ENCODE results near the gene MUC2. TPM values are rescaled to one million over a fixed set of nuclear protein-coding genes. Genes with fewer than 3 reads are reported as not detected.

Gene MUC2
- total and polyA plus RNA-seq, 3 experiments from 2014 or later, result not detected

DNA sequence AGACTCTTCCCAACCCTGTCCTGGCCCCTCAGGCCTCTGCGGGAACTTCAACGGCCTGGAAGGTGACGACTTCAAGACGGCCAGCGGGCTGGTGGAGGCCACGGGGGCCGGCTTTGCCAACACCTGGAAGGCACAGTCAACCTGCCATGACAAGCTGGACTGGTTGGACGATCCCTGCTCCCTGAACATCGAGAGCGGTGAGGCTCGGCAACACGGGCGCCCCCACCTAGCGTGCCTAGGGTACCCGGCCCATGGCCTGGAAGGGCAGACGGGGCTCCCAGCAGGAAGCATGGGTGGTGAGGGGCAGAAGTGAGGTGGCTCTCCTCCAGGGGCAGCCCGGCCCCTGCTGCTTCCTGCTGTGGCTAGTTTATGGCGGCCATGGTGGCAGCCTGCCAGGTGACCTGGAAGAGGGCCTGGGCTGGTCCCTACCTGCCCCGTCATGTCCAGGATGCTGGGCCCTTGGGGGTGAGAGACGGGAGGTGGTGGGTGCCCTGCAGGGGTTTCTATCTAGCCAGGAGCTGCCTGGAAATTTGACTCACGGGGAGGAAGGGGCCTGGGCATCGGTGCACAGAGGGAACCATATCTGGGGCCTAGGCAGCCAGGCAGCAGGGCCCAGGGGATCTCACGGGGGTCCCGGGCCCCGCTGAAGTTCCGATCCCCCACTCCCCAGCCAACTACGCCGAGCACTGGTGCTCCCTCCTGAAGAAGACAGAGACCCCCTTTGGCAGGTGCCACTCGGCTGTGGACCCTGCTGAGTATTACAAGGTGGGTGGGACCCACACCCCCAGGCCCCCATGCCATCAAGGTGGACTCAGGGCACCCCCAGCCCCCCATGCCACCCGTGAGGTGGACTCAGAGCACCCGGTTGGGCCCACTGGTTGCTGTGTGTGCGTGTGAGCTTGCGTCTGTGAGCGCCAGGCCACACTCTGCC is 9.2 kb downstream of the MUC2 start:
- H3K36me3 Mint-ChIP-seq, result no peaks in the 10 kb centered on the region
- H3K9me3 ChIP-seq (ENCODE audit: low read length), result no peaks in the 10 kb centered on the region
- no peaks in the 10 kb centered on the region for H3K27me3 Mint-ChIP-seq
- no peak overlapping the region for H3K27ac ChIP-seq (ENCODE audit: low read depth, low read length)
- no peaks in the 10 kb centered on the region for H3K27me3 ChIP-seq (ENCODE audit: insufficient read depth, low read length, poor library complexity, severe bottlenecking)
- no peaks in the 10 kb centered on the region for H3K9me3 Mint-ChIP-seq
- H3K27ac Mint-ChIP-seq, result no peak overlapping the region
- no peak overlapping the region for H3K4me3 ChIP-seq (ENCODE audit: low read length)
- H3K4me3 Mint-ChIP-seq, result no peak overlapping the region
- no peaks in the 10 kb centered on the region for H3K36me3 ChIP-seq (ENCODE audit: insufficient read depth, low read length)
- CTCF ChIA-PET, result no interaction called here
- H3K4me1 Mint-ChIP-seq, result no peaks in the 10 kb centered on the region
- DNase-seq, result peak in 1 of 5 donors; percentile 29
- H3K4me1 ChIP-seq (ENCODE audit: insufficient read depth, low read length), result no peaks in the 10 kb centered on the region
- POLR2A ChIA-PET, result no interaction called here

DNA sequence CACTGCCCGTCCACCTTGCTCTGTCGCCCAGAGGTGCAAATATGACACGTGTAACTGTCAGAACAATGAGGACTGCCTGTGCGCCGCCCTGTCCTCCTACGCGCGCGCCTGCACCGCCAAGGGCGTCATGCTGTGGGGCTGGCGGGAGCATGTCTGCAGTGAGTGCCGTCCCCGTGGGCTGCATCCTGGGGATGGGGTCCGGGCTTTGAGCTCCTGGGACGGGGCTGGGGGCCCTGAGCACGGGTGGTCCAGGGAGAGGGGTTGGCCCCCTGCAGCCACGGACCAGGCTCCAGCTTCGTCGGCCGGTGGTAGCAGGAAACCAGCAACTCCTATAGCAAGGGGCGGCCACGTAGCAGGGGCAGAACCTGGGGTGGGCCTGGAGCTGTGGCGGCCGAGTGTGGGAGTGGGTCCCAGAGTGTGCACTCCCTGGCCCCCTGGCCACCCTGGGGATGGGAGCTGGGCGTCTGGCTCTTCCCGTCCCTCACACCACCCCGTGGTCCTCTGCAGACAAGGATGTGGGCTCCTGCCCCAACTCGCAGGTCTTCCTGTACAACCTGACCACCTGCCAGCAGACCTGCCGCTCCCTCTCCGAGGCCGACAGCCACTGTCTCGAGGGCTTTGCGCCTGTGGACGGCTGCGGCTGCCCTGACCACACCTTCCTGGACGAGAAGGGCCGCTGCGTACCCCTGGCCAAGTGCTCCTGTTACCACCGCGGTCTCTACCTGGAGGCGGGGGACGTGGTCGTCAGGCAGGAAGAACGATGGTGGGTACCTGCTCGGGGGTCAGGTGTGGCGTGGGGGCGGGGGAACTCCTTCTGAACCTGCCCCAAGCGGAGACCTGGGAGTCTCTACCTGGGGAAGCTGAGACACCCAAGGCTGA is 10.1 kb downstream of the MUC2 start:
- peak in 1 of 5 donors; percentile 43 for DNase-seq
- CTCF ChIA-PET, result no interaction called here
- Histone ChIP-seq H3K36me3 (ENCODE audit: insufficient read depth, low read length) (no peaks in the 10 kb centered on the region), H3K27ac (ENCODE audit: low read depth, low read length) (no peak overlapping the region), H3K4me3 (ENCODE audit: low read length) (no peak overlapping the region), H3K4me1 (ENCODE audit: insufficient read depth, low read length) (no peaks in the 10 kb centered on the region), H3K27me3 (ENCODE audit: insufficient read depth, low read length, poor library complexity, severe bottlenecking) (no peaks in the 10 kb centered on the region), H3K9me3 (ENCODE audit: low read length) (no peaks in the 10 kb centered on the region)
- no peaks in the 10 kb centered on the region for H3K9me3 Mint-ChIP-seq
- no peaks in the 10 kb centered on the region for H3K27me3 Mint-ChIP-seq
- H3K27ac Mint-ChIP-seq, result no peak overlapping the region
- no peak overlapping the region for H3K4me3 Mint-ChIP-seq
- POLR2A ChIA-PET, result no interaction called here
- H3K36me3 Mint-ChIP-seq, result no peaks in the 10 kb centered on the region
- no peaks in the 10 kb centered on the region for H3K4me1 Mint-ChIP-seq

DNA sequence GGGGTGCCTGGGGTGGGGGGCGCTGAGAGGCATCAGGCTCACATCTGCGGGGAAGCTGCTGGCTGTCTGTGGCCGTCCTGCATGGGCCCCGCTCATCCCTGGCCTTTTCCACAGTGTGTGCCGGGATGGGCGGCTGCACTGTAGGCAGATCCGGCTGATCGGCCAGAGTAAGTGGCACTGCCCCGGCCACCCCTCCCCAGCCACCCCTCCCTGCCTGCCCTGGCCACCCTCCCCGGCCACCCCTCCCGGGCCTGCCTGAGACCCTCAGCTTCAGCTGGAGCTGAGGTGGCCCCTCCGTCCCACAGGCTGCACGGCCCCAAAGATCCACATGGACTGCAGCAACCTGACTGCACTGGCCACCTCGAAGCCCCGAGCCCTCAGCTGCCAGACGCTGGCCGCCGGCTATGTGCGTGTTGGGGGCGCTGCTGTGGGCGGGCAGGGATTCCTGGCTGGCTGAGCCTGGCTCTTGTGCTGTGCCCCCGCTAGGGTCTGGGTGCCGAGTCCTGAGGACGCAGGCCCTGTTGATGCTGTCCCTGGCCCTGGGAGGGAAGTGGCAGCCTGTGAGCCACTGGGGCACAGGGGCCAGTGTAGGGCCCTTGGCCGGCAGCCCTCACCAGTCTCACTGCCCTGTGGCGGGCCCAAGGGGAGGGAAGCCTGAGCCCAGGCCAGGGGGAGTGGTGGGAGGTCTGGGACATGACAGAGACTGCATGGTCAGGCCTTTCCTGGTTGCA is 10.9 kb downstream of the MUC2 start:
- Histone ChIP-seq H3K36me3 (ENCODE audit: insufficient read depth, low read length) (no peaks in the 10 kb centered on the region), H3K4me3 (ENCODE audit: low read length) (no peak overlapping the region), H3K27ac (ENCODE audit: low read depth, low read length) (no peak overlapping the region), H3K27me3 (ENCODE audit: insufficient read depth, low read length, poor library complexity, severe bottlenecking) (no peaks in the 10 kb centered on the region), H3K4me1 (ENCODE audit: insufficient read depth, low read length) (no peaks in the 10 kb centered on the region), H3K9me3 (ENCODE audit: low read length) (no peaks in the 10 kb centered on the region)
- ChIA-PET CTCF (no interaction called here), POLR2A (no interaction called here)
- no peak overlapping the region for H3K4me3 Mint-ChIP-seq
- no peaks in the 10 kb centered on the region for H3K9me3 Mint-ChIP-seq
- no peaks in the 10 kb centered on the region for H3K4me1 Mint-ChIP-seq
- peak in 1 of 5 donors; percentile 30 for DNase-seq
- H3K36me3 Mint-ChIP-seq, result no peaks in the 10 kb centered on the region
- H3K27ac Mint-ChIP-seq, result no peak overlapping the region
- H3K27me3 Mint-ChIP-seq, result no peaks in the 10 kb centered on the region

DNA sequence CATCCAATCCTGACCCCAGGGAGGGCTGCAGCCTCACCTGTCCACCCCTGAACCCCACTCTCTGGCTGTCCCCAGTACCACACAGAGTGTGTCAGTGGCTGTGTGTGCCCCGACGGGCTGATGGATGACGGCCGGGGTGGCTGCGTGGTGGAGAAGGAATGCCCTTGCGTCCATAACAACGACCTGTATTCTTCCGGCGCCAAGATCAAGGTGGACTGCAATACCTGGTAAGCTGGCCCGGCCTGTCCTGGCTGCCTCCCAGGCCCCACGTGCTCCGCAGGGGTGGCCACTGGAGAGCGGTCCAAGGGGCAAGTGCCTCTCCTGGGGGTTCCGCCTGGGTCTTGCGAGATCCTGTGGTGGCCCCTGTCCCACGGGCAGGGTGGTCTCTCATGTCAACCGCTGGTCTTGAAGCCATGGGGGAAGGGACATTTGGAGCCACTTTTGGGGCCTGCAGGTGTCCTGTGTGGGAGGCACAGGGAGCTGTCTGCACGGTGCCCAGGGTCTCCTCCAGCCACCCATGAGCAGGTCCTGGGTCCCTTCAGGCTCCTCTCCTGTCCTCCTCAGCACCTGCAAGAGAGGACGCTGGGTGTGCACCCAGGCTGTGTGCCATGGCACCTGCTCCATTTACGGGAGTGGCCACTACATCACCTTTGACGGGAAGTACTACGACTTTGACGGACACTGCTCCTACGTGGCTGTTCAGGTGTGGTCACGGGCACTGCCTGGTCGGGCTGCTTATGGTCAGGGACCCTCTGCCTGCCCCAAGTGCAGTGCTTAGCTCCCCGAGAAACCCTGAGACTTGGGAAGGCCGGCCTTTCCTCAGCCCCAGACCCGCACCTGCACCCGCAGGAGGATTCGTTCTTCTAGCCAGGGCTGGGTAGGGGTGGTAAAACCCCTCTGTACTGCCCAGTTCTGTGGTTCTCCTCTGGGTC is 11.8 kb downstream of the MUC2 start:
- Mint-ChIP-seq H3K27me3 (no peaks in the 10 kb centered on the region), H3K36me3 (no peaks in the 10 kb centered on the region), H3K27ac (peak overlapping the region in 1 of 8 donors; percentile 50), H3K4me1 (no peaks in the 10 kb centered on the region), H3K4me3 (no peak overlapping the region), H3K9me3 (no peaks in the 10 kb centered on the region)
- Histone ChIP-seq H3K4me1 (ENCODE audit: insufficient read depth, low read length) (no peaks in the 10 kb centered on the region), H3K27me3 (ENCODE audit: insufficient read depth, low read length, poor library complexity, severe bottlenecking) (no peaks in the 10 kb centered on the region), H3K36me3 (ENCODE audit: insufficient read depth, low read length) (no peaks in the 10 kb centered on the region), H3K4me3 (ENCODE audit: low read length) (no peak overlapping the region), H3K27ac (ENCODE audit: low read depth, low read length) (no peak overlapping the region), H3K9me3 (ENCODE audit: low read length) (no peaks in the 10 kb centered on the region)
- ChIA-PET CTCF (no interaction called here), POLR2A (no interaction called here)
- DNase-seq, result peak in 1 of 5 donors; percentile 39

DNA sequence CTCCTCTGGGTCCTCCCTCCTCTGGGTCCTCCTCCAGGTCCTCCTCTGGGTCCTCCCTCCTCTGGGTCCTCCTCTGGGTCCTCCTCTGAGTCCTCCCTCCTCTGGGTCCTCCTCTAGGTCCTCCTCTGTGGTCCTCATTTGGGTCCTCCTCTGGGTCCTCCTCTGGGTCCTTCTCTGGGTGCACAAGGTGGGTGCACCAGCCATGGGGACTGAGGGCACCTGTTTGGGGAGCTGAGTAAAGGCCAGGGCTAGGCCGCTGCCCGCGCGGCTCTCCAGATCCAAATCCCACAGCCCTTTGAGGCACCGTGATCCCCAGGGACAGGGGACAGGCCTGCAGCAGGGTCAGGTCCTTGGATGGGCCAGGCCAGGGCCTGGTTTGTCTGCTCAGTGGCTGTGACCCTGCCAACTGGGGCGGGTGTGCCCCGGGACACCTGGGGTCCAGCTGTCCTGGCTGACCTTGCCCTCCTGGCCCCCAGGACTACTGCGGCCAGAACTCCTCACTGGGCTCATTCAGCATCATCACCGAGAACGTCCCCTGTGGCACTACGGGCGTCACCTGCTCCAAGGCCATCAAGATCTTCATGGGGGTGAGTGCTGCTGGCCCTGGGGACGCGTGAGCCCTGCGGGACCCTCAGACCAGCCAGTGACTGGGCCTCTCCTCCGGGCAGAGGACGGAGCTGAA is 12.7 kb downstream of the MUC2 start:
- Histone ChIP-seq H3K4me1 (ENCODE audit: insufficient read depth, low read length) (no peaks in the 10 kb centered on the region), H3K36me3 (ENCODE audit: insufficient read depth, low read length) (no peaks in the 10 kb centered on the region), H3K27me3 (ENCODE audit: insufficient read depth, low read length, poor library complexity, severe bottlenecking) (no peaks in the 10 kb centered on the region), H3K27ac (ENCODE audit: low read depth, low read length) (no peak overlapping the region), H3K9me3 (ENCODE audit: low read length) (no peaks in the 10 kb centered on the region), H3K4me3 (ENCODE audit: low read length) (no peak overlapping the region)
- no peaks in the 10 kb centered on the region for H3K9me3 Mint-ChIP-seq
- H3K4me1 Mint-ChIP-seq, result no peaks in the 10 kb centered on the region
- CTCF ChIA-PET, result no interaction called here
- no peak overlapping the region for H3K27ac Mint-ChIP-seq
- POLR2A ChIA-PET, result no interaction called here
- H3K27me3 Mint-ChIP-seq, result no peaks in the 10 kb centered on the region
- H3K4me3 Mint-ChIP-seq, result no peak overlapping the region
- no peaks in the 10 kb centered on the region for H3K36me3 Mint-ChIP-seq
- peak in 1 of 5 donors; percentile 41 for DNase-seq

DNA sequence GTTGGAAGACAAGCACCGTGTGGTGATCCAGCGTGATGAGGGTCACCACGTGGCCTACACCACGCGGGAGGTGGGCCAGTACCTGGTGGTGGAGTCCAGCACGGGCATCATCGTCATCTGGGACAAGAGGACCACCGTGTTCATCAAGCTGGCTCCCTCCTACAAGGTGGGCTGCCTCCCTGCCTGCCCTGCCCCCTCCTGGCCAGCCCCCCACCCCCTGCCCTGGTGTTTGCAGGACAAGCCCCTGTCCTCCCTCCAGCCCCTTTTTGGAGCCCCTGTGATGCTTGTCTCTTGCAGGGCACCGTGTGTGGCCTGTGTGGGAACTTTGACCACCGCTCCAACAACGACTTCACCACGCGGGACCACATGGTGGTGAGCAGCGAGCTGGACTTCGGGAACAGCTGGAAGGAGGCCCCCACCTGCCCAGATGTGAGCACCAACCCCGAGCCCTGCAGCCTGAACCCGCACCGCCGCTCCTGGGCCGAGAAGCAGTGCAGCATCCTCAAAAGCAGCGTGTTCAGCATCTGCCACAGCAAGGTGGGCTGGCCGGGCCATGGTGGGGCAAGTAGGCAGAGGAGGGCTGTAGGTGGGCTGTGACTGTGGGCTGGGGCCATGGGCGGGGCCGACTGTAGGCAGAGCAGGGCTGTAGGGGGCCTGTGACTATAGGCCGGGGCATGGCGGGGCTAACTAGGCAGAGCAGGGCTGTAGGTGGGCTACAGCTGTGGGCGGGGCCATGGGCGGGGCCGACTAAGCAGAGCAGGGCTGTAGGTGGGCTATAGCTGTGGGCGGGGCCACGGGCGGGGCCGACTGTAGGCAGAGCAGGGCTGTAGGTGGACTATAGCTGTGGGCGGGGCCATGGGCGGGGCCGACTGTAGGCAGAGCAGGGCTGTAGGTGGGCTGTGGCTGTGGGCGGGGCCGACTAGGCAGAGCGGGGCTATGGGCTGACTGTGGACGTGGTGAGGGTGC is 13.6 kb downstream of the MUC2 start:
- no peaks in the 10 kb centered on the region for H3K27me3 ChIP-seq (ENCODE audit: insufficient read depth, low read length, poor library complexity, severe bottlenecking)
- H3K36me3 ChIP-seq (ENCODE audit: insufficient read depth, low read length), result no peaks in the 10 kb centered on the region
- H3K9me3 ChIP-seq (ENCODE audit: low read length), result no peaks in the 10 kb centered on the region
- no peaks in the 10 kb centered on the region for H3K36me3 Mint-ChIP-seq
- no peaks in the 10 kb centered on the region for H3K4me1 ChIP-seq (ENCODE audit: insufficient read depth, low read length)
- H3K27ac ChIP-seq (ENCODE audit: low read depth, low read length), result no peak overlapping the region
- no peaks in the 10 kb centered on the region for H3K4me1 Mint-ChIP-seq
- POLR2A ChIA-PET, result no interaction called here
- DNase-seq, result peak in 1 of 5 donors; percentile 27
- no peak overlapping the region for H3K27ac Mint-ChIP-seq
- CTCF ChIA-PET, result no interaction called here
- H3K27me3 Mint-ChIP-seq, result no peaks in the 10 kb centered on the region
- H3K4me3 ChIP-seq (ENCODE audit: low read length), result no peak overlapping the region
- no peaks in the 10 kb centered on the region for H3K9me3 Mint-ChIP-seq
- H3K4me3 Mint-ChIP-seq, result no peak overlapping the region

All from CD8-positive, alpha-beta memory T cell (primary cell).